ENCODE results near the gene TTLL4. TPM values are rescaled to one million over a fixed set of nuclear protein-coding genes. Genes with fewer than 3 reads are reported as not detected.
A peak's percentile ranks its signal among the peaks of the same experiment; 100 is the strongest.

TTLL4 gene
- total and polyA plus RNA-seq, 4 experiments from 2014 or later: 0.36 to 26.1 (median 14.2) TPM

DNA sequence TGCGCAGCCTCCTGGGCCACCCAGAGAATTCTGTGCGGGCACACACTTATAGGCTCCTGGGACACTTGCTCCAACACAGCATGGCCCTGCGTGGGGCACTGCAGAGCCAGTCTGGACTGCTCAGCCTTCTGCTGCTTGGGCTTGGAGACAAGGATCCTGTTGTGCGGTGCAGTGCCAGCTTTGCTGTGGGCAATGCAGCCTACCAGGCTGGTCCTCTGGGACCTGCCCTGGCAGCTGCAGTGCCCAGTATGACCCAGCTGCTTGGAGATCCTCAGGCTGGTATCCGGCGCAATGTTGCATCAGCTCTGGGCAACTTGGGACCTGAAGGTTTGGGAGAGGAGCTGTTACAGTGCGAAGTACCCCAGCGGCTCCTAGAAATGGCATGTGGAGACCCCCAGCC, 11.8 kb upstream of the TTLL4 start:
- Histone ChIP-seq H3K4me3 (ENCODE audit: low read length in 2 of 2) (no peak overlapping the region), H3K9me3 (ENCODE audit: control insufficient read depth in 1 of 2, low read length in 2 of 2) (no peaks in the 10 kb centered on the region), H3K27me3 (ENCODE audit: insufficient read depth, low read length) (no peaks in the 10 kb centered on the region), H3K27ac (ENCODE audit: low read depth, low read length) (no peak overlapping the region), H3K4me1 (ENCODE audit: insufficient read depth, low read length) (no peaks in the 10 kb centered on the region), H3K36me3 (ENCODE audit: insufficient read depth, low read length) (no peaks in the 10 kb centered on the region)
- no peak for DNase-seq
- intact Hi-C loops (cut with micrococcal nuclease): no loop called here
- ChIA-PET CTCF (ENCODE audit: partially characterized antibody) (interaction anchor here (1.3 kb wide), 1 partner anchor 149 kb away, joined by 4 read pairs; no protein-coding TSS in a partner anchor), POLR2A (ENCODE audit: partially characterized antibody) (no interaction called here)
- Mint-ChIP-seq H3K4me1 (no peaks in the 10 kb centered on the region), H3K9me3 (no peaks in the 10 kb centered on the region), H3K4me3 (no peak overlapping the region), H3K36me3 (peaks cover 10 to 27% of the 10 kb centered on the region in 2 donors), H3K27me3 (no peaks in the 10 kb centered on the region), H3K27ac (no peak overlapping the region)

DNA sequence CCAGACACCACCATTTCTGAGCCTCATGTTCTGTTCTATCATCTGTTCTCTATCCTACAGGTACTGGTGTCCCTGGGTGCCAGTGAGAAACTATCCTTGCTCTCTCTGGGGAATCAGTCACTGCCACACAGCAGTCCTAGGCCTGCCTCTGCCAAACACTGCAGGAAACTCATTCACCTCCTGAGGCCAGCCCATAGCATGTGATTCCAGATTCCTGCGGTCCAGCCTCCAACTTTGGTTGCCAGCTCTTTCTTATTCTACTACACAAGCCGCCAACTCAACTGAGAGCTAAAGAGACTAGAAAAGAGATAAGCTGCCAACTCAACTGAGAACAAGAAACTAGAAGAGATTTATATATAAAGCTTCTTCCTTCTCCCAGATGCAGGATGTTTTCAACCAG, 8.8 kb upstream of the TTLL4 start:
- H3K4me1 Mint-ChIP-seq: no peaks in the 10 kb centered on the region

DNA sequence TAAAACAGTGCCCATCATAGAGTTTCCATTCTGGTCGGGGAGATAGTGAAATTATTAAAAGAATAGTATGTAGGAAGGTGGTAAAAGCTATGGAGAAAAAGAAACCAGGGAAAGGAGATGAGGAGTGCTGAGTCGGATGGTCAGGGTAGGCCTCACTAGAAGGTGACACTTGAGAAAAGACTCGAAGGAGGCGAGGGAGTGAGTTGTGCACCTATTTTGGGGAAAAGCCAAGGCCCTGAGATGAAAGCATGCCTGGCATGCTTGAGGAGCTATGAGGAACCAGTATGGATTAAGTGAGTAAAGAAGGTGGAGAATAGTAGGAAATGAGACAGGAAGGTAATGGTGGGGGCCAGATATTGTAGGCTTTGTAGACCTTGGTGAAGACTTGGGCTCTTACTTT, 7.3 kb upstream of the TTLL4 start:
- CTCF ChIA-PET (ENCODE audit: partially characterized antibody): no interaction called here
- peaks cover 0 to 2% (median 0%) of the 10 kb centered on the region in 4 donors for H3K4me1 Mint-ChIP-seq
- H3K9me3 ChIP-seq (ENCODE audit: control insufficient read depth in 1 of 2, low read length in 2 of 2): no peaks in the 10 kb centered on the region

More for the DNA sequence above, 8.8 kb upstream of the TTLL4 start:
- intact Hi-C loops (cut with micrococcal nuclease): no loop called here
- no peak overlapping the region for H3K4me3 Mint-ChIP-seq
- Histone ChIP-seq H3K27me3 (ENCODE audit: insufficient read depth, low read length) (no peaks in the 10 kb centered on the region), H3K27ac (ENCODE audit: low read depth, low read length) (no peak overlapping the region), H3K4me1 (ENCODE audit: insufficient read depth, low read length) (no peaks in the 10 kb centered on the region), H3K9me3 (ENCODE audit: control insufficient read depth in 1 of 2, low read length in 2 of 2) (no peaks in the 10 kb centered on the region), H3K4me3 (ENCODE audit: low read length in 2 of 2) (no peak overlapping the region), H3K36me3 (ENCODE audit: insufficient read depth, low read length) (no peaks in the 10 kb centered on the region)
- ChIA-PET POLR2A (ENCODE audit: partially characterized antibody) (interaction anchor here (0.8 kb wide), 1 partner anchor 43 kb away, joined by 3 read pairs; the partner anchor contains the start of genes BCS1L and ZNF142), CTCF (ENCODE audit: partially characterized antibody) (interaction anchor here (1.1 kb wide), 1 partner anchor 9 kb away, joined by 5 read pairs; the partner anchor contains the start of gene TTLL4)
- peaks cover 0 to 2% of the 10 kb centered on the region in 2 donors for H3K27me3 Mint-ChIP-seq
- no peaks in the 10 kb centered on the region for H3K9me3 Mint-ChIP-seq
- DNase-seq: no peak
- peaks cover 3 to 15% of the 10 kb centered on the region in 2 donors for H3K36me3 Mint-ChIP-seq
- H3K27ac Mint-ChIP-seq: no peak overlapping the region

DNA sequence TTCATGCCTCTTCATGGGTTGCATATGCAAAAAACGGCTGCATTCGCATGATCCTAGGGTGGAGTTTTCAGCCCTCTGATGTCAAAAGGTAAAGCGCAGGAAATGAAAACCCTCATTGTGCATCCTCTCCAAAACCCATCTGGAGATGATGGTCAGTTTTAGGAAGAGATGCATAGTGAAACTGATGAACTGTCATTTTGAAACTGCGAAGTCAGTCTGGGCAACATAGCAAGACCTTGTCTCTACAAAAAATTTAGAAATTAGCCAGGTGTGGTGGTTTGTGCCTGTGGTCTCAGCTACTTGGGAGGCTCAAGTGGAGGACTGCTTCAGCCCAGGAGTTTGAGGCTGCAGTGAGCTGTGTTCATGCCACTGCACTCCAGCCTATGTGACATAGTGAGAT, 2.5 kb upstream of the TTLL4 start:
- Mint-ChIP-seq H3K27ac (no peak overlapping the region), H3K36me3 (no peaks in the 10 kb centered on the region), H3K4me3 (no peak overlapping the region), H3K4me1 (peaks cover 8 to 17% (median 12%) of the 10 kb centered on the region in 4 donors), H3K9me3 (no peaks in the 10 kb centered on the region), H3K27me3 (peaks cover 0 to 2% of the 10 kb centered on the region in 2 donors)
- intact Hi-C loops (cut with micrococcal nuclease): no loop called here
- CTCF ChIA-PET (ENCODE audit: partially characterized antibody): interaction anchor here (0.6 to 1.9 kb wide), 6 partner anchors 13 to 350 kb away, joined by 3 to 7 read pairs (median 4); partner anchors contain the start of genes BCS1L and ZNF142
- Histone ChIP-seq H3K27ac (ENCODE audit: low read depth, low read length) (no peak overlapping the region), H3K4me3 (ENCODE audit: low read length in 2 of 2) (no peak overlapping the region), H3K27me3 (ENCODE audit: insufficient read depth, low read length) (no peaks in the 10 kb centered on the region), H3K4me1 (ENCODE audit: insufficient read depth, low read length) (peaks cover 16% of the 10 kb centered on the region), H3K36me3 (ENCODE audit: insufficient read depth, low read length) (no peaks in the 10 kb centered on the region), H3K9me3 (ENCODE audit: control insufficient read depth in 1 of 2, low read length in 2 of 2) (no peaks in the 10 kb centered on the region)
- DNase-seq: no peak
- POLR2A ChIA-PET (ENCODE audit: partially characterized antibody): interaction anchor here (0.6 to 1.6 kb wide), 2 partner anchors 37 to 49 kb away, joined by 3 to 5 read pairs; partner anchors contain the start of genes BCS1L and ZNF142

More for the DNA sequence above, 7.3 kb upstream of the TTLL4 start:
- no peak for DNase-seq
- Mint-ChIP-seq H3K9me3 (no peaks in the 10 kb centered on the region), H3K36me3 (peaks cover 3 to 12% of the 10 kb centered on the region in 2 donors), H3K4me3 (no peak overlapping the region), H3K27ac (peak overlapping the region in 1 of 7 donors; percentile 1), H3K27me3 (peaks cover 0 to 2% of the 10 kb centered on the region in 2 donors)
- Histone ChIP-seq H3K4me3 (ENCODE audit: low read length in 2 of 2) (no peak overlapping the region), H3K27me3 (ENCODE audit: insufficient read depth, low read length) (no peaks in the 10 kb centered on the region), H3K27ac (ENCODE audit: low read depth, low read length) (no peak overlapping the region), H3K36me3 (ENCODE audit: insufficient read depth, low read length) (no peaks in the 10 kb centered on the region), H3K4me1 (ENCODE audit: insufficient read depth, low read length) (no peaks in the 10 kb centered on the region)
- intact Hi-C loops (cut with micrococcal nuclease): no loop called here
- POLR2A ChIA-PET (ENCODE audit: partially characterized antibody): no interaction called here

DNA sequence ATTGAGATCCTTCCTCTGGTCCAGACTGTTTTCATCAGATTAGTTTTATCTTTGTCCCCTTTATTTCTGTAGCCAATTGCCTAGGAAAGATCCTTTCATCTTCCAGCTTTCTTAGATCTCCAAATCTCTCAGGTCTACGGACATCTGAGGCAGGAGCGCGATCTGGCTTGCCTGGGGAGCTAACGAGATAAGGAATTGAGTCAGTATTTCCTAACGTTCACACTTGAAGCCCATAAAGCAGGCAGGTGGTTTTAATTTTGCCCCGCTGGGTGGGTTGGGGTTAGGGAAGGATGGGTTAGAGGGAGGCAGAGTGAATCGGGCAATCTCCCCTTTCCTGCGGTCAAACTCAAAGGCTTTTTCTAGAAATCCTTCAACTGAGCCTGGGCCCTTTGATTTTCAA, 727 bp upstream of the TTLL4 start:
- H3K27me3 ChIP-seq (ENCODE audit: insufficient read depth, low read length): no peaks in the 10 kb centered on the region
- DNase-seq: no peak
- Mint-ChIP-seq H3K9me3 (no peaks in the 10 kb centered on the region), H3K4me1 (peaks cover 14 to 26% (median 18%) of the 10 kb centered on the region in 4 donors), H3K36me3 (peaks cover 5 to 6% of the 10 kb centered on the region in 2 donors), H3K27me3 (peaks cover 0 to 2% of the 10 kb centered on the region in 2 donors), H3K27ac (peak overlapping the region in 2 of 7 donors; percentile 35 to 79), H3K4me3 (peak overlapping the region in 4 of 8 donors; percentile 4 to 51 (median 39))
- ChIA-PET POLR2A (ENCODE audit: partially characterized antibody) (interaction anchor here (0.6 to 2.6 kb wide), 9 partner anchors 38 to 491 kb away, joined by 3 to 28 read pairs (median 6); partner anchors contain the start of genes BCS1L, RNF25, STK36 and WNT10A), CTCF (ENCODE audit: partially characterized antibody) (interaction anchor here (0.6 to 2.5 kb wide), 19 partner anchors 8 to 677 kb away, joined by 3 to 28 read pairs (median 3); partner anchors contain the start of genes BCS1L, DNPEP, RNF25 and STK36)
- intact Hi-C loops (cut with micrococcal nuclease): loop anchor here (1.0 to 5.0 kb wide), 9 partner anchors 38 to 452 kb away; partner anchors contain the start of genes AAMP, BCS1L, CNOT9 and NHEJ1
- no peak overlapping the region for H3K4me3 ChIP-seq (ENCODE audit: low read length in 2 of 2)
- H3K27ac ChIP-seq (ENCODE audit: low read depth, low read length): no peak overlapping the region
- H3K4me1 ChIP-seq (ENCODE audit: insufficient read depth, low read length): peaks cover 16% of the 10 kb centered on the region
- no peaks in the 10 kb centered on the region for H3K9me3 ChIP-seq (ENCODE audit: control insufficient read depth in 1 of 2, low read length in 2 of 2)
- H3K36me3 ChIP-seq (ENCODE audit: insufficient read depth, low read length): no peaks in the 10 kb centered on the region

DNA sequence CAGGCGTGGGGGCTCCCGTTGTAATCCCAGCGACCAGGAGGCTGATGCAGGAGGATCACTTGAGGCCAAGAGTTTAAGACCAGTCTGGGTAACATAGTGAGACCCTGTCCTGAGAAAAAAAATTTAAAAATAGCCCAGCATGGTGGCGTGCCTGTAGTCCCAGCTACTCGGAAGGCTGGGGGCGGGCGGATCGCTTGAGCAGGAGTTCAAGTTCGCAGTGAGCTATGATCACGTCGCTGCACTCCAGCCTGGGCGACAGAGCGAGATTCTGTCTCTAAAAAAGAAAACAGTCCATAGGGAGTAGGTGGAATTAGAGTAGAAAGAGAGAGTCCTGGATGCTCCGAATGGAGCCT, 325 bp upstream of the TTLL4 start:
- H3K4me3 Mint-ChIP-seq: peak overlapping the region; percentile 88 to 98 (median 95)
- DNase-seq: no peak
- Histone ChIP-seq H3K4me1 (ENCODE audit: insufficient read depth, low read length) (peaks cover 16% of the 10 kb centered on the region), H3K9me3 (ENCODE audit: control insufficient read depth in 1 of 2, low read length in 2 of 2) (no peaks in the 10 kb centered on the region), H3K27ac (ENCODE audit: low read depth, low read length) (no peak overlapping the region), H3K36me3 (ENCODE audit: insufficient read depth, low read length) (no peaks in the 10 kb centered on the region), H3K4me3 (ENCODE audit: low read length in 2 of 2) (peak overlapping the region in 1 of 2 donors; percentile 78), H3K27me3 (ENCODE audit: insufficient read depth, low read length) (no peaks in the 10 kb centered on the region)
- H3K4me1 Mint-ChIP-seq: peaks cover 14 to 26% (median 18%) of the 10 kb centered on the region in 4 donors
- ChIA-PET POLR2A (ENCODE audit: partially characterized antibody) (interaction anchor here (0.6 to 2.6 kb wide), 9 partner anchors 38 to 491 kb away, joined by 3 to 28 read pairs (median 6); partner anchors contain the start of genes BCS1L, RNF25, STK36 and WNT10A), CTCF (ENCODE audit: partially characterized antibody) (interaction anchor here (0.6 to 2.5 kb wide), 20 partner anchors 8 to 677 kb away, joined by 3 to 28 read pairs (median 3); partner anchors contain the start of genes BCS1L, DNPEP, RNF25 and STK36)
- peaks cover 5 to 6% of the 10 kb centered on the region in 2 donors for H3K36me3 Mint-ChIP-seq
- peaks cover 0 to 2% of the 10 kb centered on the region in 2 donors for H3K27me3 Mint-ChIP-seq
- H3K27ac Mint-ChIP-seq: peak overlapping the region in 5 of 7 donors; percentile 79 to 95 (median 88)
- no peaks in the 10 kb centered on the region for H3K9me3 Mint-ChIP-seq
- intact Hi-C loops (cut with micrococcal nuclease): loop anchor here (1.0 to 5.0 kb wide), 9 partner anchors 38 to 452 kb away; partner anchors contain the start of genes AAMP, BCS1L, CNOT9 and NHEJ1

DNA sequence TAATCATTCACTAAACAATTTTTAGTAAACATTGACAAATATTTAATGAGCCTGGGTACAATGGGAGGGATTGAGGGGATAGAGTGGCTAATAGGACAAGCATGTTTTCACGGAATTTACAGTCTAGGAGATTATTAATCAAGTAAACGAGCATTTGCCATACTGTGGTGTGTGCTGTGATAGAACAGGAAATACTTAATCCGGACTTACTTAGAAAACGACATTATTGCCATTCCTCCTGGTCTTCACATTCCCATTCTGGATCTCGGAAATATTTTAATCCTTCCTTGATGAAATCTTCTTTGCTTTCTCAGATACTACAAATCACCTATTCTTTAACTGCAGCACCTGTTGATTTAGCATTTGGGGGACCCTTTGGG, 905 bp downstream of the TTLL4 start:
- H3K9me3 ChIP-seq (ENCODE audit: control insufficient read depth in 1 of 2, low read length in 2 of 2): no peaks in the 10 kb centered on the region
- no peak for DNase-seq
- peaks cover 8 to 11% of the 10 kb centered on the region in 2 donors for H3K36me3 Mint-ChIP-seq
- peak overlapping the region; percentile 81 for H3K27ac ChIP-seq (ENCODE audit: low read depth, low read length)
- ChIA-PET CTCF (ENCODE audit: partially characterized antibody) (interaction anchor here (1.0 to 2.5 kb wide), 10 partner anchors 10 to 191 kb away, joined by 3 to 28 read pairs (median 6); partner anchors contain the start of genes BCS1L, RNF25, STK36 and ZNF142), POLR2A (ENCODE audit: partially characterized antibody) (interaction anchor here (1.9 to 2.6 kb wide), 4 partner anchors 39 to 182 kb away, joined by 9 to 28 read pairs (median 15); partner anchors contain the start of genes BCS1L, RNF25, STK36 and WNT10A)
- H3K4me1 ChIP-seq (ENCODE audit: insufficient read depth, low read length): peaks cover 16% of the 10 kb centered on the region
- peaks cover 14 to 26% (median 18%) of the 10 kb centered on the region in 4 donors for H3K4me1 Mint-ChIP-seq
- peak overlapping the region; percentile 88 to 98 (median 95) for H3K4me3 Mint-ChIP-seq
- H3K36me3 ChIP-seq (ENCODE audit: insufficient read depth, low read length): no peaks in the 10 kb centered on the region
- H3K4me3 ChIP-seq (ENCODE audit: low read length in 2 of 2): peak overlapping the region; percentile 55 to 78
- H3K27me3 Mint-ChIP-seq: no peaks in the 10 kb centered on the region
- intact Hi-C loops (cut with micrococcal nuclease): loop anchor here (2.0 to 5.0 kb wide), 2 partner anchors 315 to 451 kb away; partner anchors contain the start of gene NHEJ1
- H3K9me3 Mint-ChIP-seq: no peaks in the 10 kb centered on the region
- peak overlapping the region; percentile 79 to 96 (median 93) for H3K27ac Mint-ChIP-seq
- no peaks in the 10 kb centered on the region for H3K27me3 ChIP-seq (ENCODE audit: insufficient read depth, low read length)
